ENCODE data around the gene CCIN.

The CCIN gene

GRCh38 chr9:36192196-36192595 is 23.0 kb downstream of the CCIN start:
- peak in 1 of 2 experiments; percentile 5 for DNase-seq

GRCh38 chr9:36193023-36193422 is 23.8 kb downstream of the CCIN start:
- no peak for DNase-seq

- DNase-seq, result no peak
Observed at GRCh38 chr9:36194326-36195000, 25.3 kb downstream of the CCIN start.

- peak in 1 of 2 experiments; percentile 2 for DNase-seq
Observed at GRCh38 chr9:36204906-36205547, 35.8 kb downstream of the CCIN start.

- no peak for DNase-seq
Observed at GRCh38 chr9:36207016-36207415, 37.8 kb downstream of the CCIN start.

- no peak for DNase-seq
Observed at GRCh38 chr9:36207546-36208012, 38.4 kb downstream of the CCIN start.

GRCh38 chr9:36208521-36209253 is 39.5 kb downstream of the CCIN start:
- no peak for DNase-seq

- no peak for DNase-seq
Observed at GRCh38 chr9:36210722-36211121, 41.5 kb downstream of the CCIN start.

GRCh38 chr9:36211510-36211909 is 42.3 kb downstream of the CCIN start:
- DNase-seq, result no peak

- no peak for DNase-seq
Observed at GRCh38 chr9:36213387-36213786, 44.2 kb downstream of the CCIN start.

- no peak for DNase-seq
Observed at GRCh38 chr9:36213989-36214388, 44.8 kb downstream of the CCIN start.

- no peak for DNase-seq
Observed at GRCh38 chr9:36214571-36214970, 45.4 kb downstream of the CCIN start.

- no peak for DNase-seq
Observed at GRCh38 chr9:36217256-36217968, 48.2 kb downstream of the CCIN start.

- DNase-seq, result no peak
Observed at GRCh38 chr9:36218011-36218410, 48.8 kb downstream of the CCIN start.

GRCh38 chr9:36218411-36218901 is 49.3 kb downstream of the CCIN start:
- DNase-seq, result no peak

All from NCI-H526 (cell line).